Neuron (in vitro differentiated cells): ENCODE data around the gene CEP41.

ENCODE experiments used
- H2AFZ ChIP-seq: one replicate; pipeline ENCODE4 v1.6.1; 2013; ENCODE audit warnings: low read depth, mild to moderate bottlenecking, inconsistent platforms, low read length, moderate library complexity
- H3K27me3 ChIP-seq: one replicate; pipeline ENCODE4 v1.6.1; 2013; ENCODE audit warnings: low read length; ENCODE audit not compliant: insufficient read depth
- H3K36me3 ChIP-seq: one replicate; pipeline ENCODE4 v1.6.1; 2013; ENCODE audit warnings: low read length; ENCODE audit not compliant: insufficient read depth
- H3K4me1 ChIP-seq: one replicate; pipeline ENCODE4 v1.6.1; 2013; ENCODE audit warnings: low read length; ENCODE audit not compliant: insufficient read depth
- H3K4me3 ChIP-seq: 2 replicates; pipeline ENCODE4 v1.5.1; 2013; ENCODE audit warnings: mild to moderate bottlenecking, low read length, moderate library complexity
- H3K9me3 ChIP-seq: one replicate; pipeline ENCODE4 v1.6.1; 2013; ENCODE audit warnings: low read length

The CEP41 gene

DNA sequence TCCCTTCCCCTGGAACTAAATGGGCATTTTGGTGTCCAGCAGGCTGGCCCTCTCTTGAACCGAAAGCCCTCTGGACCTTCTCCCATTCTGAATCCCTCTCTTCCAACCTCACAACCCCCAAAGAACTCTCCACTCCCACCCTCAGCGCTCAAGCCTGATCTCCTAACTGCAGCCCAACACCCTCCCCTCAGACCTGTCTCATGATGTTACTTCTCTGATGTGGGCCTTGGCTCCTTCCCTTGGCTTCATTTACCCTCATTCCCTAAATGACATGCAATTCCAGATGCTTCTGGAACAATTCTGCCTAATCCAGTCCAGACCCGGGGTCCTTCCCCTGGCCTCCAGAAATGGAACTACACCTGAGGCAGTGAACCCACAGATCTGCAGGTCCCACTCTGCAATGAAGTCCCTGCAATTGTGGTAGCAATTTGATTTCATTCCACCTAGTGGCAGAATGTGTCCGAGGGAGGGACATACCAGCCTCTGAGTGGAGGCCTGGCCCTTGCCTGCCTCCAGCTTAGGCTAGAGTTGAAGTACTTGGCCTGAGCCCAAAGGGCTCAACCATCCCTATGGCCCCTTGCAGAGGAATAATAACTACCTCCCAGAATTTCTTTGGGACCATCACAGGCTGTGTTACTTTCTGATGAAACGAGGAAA, 4.1 kb upstream of the CEP41 start:
- Histone ChIP-seq H3K36me3 (no peaks in the 10 kb centered on the region), H2AFZ (no peak overlapping the region), H3K27me3 (no peaks in the 10 kb centered on the region), H3K9me3 (peaks cover 13% of the 10 kb centered on the region), H3K4me1 (peaks cover 17% of the 10 kb centered on the region), H3K4me3 (no peak overlapping the region)

- H2AFZ ChIP-seq, result no peak overlapping the region
- no peak overlapping the region for H3K4me3 ChIP-seq
- peaks cover 18% of the 10 kb centered on the region for H3K9me3 ChIP-seq
- no peaks in the 10 kb centered on the region for H3K27me3 ChIP-seq
- H3K4me1 ChIP-seq, result peaks cover 20% of the 10 kb centered on the region
- no peaks in the 10 kb centered on the region for H3K36me3 ChIP-seq
Measured at GRCh38 chr7:130444234-130444633, 3.4 kb upstream of the CEP41 start.

DNA sequence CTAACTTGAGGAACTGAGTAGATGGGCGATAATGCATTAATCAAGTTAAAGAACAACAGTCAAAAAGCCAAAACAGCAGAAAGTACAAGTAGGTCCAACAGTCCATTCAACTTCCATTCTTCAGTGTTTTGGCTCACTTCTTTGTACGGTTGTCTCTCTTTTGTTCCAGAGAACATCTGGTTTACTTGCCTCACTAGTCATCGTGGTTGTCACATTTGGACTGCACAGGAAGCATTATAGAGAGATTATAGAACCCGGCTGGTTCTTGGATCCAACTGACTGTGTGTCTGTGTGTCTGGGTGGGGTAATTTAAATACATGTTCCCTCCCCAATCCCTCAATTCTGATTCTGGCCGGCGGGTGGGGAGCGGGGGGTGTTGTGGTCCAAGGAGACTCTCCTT, 1.8 kb upstream of the CEP41 start:
- H3K4me3 ChIP-seq, result no peak overlapping the region
- no peaks in the 10 kb centered on the region for H3K36me3 ChIP-seq
- H3K4me1 ChIP-seq, result peaks cover 20% of the 10 kb centered on the region
- H3K27me3 ChIP-seq, result no peaks in the 10 kb centered on the region
- peak overlapping the region; percentile 73 for H2AFZ ChIP-seq
- peaks cover 14% of the 10 kb centered on the region for H3K9me3 ChIP-seq

DNA sequence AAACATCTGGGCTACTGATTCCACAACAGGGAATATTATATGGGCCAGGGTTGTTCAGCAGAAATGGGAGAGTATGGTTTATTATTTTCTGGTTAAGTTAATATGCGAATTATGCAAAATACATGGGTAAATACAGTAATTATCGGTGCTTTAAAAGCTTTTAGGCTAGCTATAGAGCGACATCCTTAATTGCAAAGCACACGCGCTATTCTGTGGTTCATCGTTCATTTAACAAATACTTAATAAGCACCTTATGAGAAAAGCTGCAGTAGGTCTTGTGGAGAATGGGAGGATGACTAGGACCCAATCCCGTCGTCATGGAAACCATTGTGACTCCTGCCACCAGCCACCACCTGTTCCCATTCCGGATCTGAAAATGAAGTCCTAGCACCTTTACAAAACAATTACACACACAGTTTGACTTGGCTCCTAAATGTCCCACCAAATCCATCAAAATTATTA, 623 bp upstream of the CEP41 start:
- H3K9me3 ChIP-seq, result peaks cover 12% of the 10 kb centered on the region

GRCh38 chr7:130436253-130436652, 4.6 kb downstream of the CEP41 start:
- H3K27me3 ChIP-seq, result no peaks in the 10 kb centered on the region
- H3K4me1 ChIP-seq, result peaks cover 24% of the 10 kb centered on the region
- H3K36me3 ChIP-seq, result no peaks in the 10 kb centered on the region
- H3K9me3 ChIP-seq, result peaks cover 9% of the 10 kb centered on the region
- H3K4me3 ChIP-seq, result no peak overlapping the region
- no peak overlapping the region for H2AFZ ChIP-seq

More for the DNA sequence above, 623 bp upstream of the CEP41 start:
- Histone ChIP-seq H3K4me3 (peak overlapping the region; percentile 47), H3K36me3 (no peaks in the 10 kb centered on the region), H3K27me3 (no peaks in the 10 kb centered on the region), H2AFZ (peak overlapping the region; percentile 73), H3K4me1 (peaks cover 20% of the 10 kb centered on the region)

GRCh38 chr7:130435311-130435854, 5.4 kb downstream of the CEP41 start:
- H2AFZ ChIP-seq, result no peak overlapping the region
- peaks cover 30% of the 10 kb centered on the region for H3K4me1 ChIP-seq
- H3K27me3 ChIP-seq, result no peaks in the 10 kb centered on the region

DNA sequence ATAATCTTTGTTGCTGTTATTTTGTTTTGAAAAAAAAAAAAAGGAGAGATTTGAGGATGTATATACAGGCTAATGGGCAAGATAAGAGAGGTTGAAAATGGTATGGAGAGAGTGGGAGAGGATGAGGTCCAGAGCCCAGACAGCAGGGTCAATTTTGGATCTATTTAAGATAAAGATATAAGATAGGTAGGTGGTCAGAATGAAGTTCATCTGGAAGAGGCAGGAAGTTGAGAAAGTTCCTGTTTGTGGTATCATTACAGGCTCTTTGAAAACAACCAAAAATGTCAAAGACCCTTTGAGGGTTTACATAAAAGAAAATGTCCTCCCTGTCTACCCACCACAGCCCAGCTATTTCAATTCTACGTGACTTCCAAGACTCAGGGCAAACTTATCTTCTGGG, 7.5 kb downstream of the CEP41 start:
- Histone ChIP-seq H3K4me3 (no peak overlapping the region), H3K4me1 (peaks cover 28% of the 10 kb centered on the region), H3K27me3 (no peaks in the 10 kb centered on the region)

More at GRCh38 chr7:130435311-130435854, 5.4 kb downstream of the CEP41 start:
- Histone ChIP-seq H3K36me3 (no peaks in the 10 kb centered on the region), H3K4me3 (no peak overlapping the region), H3K9me3 (peaks cover 8% of the 10 kb centered on the region)

GRCh38 chr7:130432886-130433285, 7.9 kb downstream of the CEP41 start:
- Histone ChIP-seq H3K36me3 (no peaks in the 10 kb centered on the region), H2AFZ (no peak overlapping the region), H3K9me3 (peaks cover 2% of the 10 kb centered on the region)

More for the DNA sequence above, 7.5 kb downstream of the CEP41 start:
- Histone ChIP-seq H2AFZ (no peak overlapping the region), H3K9me3 (peaks cover 2% of the 10 kb centered on the region), H3K36me3 (no peaks in the 10 kb centered on the region)

GRCh38 chr7:130430841-130431666, 9.8 kb downstream of the CEP41 start:
- Histone ChIP-seq H2AFZ (no peak overlapping the region), H3K27me3 (no peaks in the 10 kb centered on the region), H3K4me1 (peaks cover 28% of the 10 kb centered on the region), H3K4me3 (no peak overlapping the region), H3K9me3 (no peaks in the 10 kb centered on the region), H3K36me3 (peaks cover 3% of the 10 kb centered on the region)

More at GRCh38 chr7:130432886-130433285, 7.9 kb downstream of the CEP41 start:
- H3K4me3 ChIP-seq, result no peak overlapping the region
- H3K27me3 ChIP-seq, result no peaks in the 10 kb centered on the region
- H3K4me1 ChIP-seq, result peaks cover 28% of the 10 kb centered on the region

DNA sequence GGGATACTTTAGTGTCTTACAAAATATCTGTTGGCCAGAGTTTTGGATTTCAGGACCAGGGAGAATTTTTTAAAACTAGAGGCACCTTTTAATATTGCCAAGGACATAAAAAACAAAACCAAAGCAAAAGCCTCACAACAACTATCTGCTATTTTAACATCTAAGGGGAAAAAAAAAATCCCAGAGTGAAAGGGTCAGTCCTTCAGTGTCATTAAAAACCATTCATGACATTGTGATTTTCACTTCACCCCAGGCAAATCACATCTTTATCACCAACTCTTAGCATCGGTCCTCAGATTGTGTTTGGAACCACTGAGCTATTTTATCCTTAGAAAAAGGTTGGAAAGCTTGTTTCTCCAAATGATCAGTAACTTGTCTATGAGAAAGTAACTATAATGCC, 10.7 kb downstream of the CEP41 start:
- H3K4me3 ChIP-seq, result no peak overlapping the region
- peaks cover 4% of the 10 kb centered on the region for H3K36me3 ChIP-seq

DNA sequence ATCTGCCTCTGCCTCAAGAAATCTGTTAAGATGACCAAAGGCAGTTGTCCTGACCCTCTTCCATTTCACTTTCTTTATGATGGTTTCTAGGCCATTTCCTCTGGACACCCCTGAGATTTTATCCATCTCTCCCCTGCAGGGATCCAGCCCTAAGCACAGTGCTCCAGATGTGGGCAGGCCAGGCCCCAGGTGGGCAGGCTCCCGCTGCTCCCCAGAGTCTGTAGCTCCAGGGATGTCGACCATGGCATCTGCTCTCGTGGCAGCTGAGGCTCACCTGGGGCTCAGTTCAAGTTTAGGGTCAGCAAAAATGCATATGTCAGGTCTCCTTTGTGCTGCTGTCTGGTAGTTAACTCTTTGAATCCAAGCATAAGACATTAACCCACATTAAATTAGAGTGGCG, 11.8 kb downstream of the CEP41 start:
- peaks cover 28% of the 10 kb centered on the region for H3K4me1 ChIP-seq
- H3K9me3 ChIP-seq, result no peaks in the 10 kb centered on the region
- H3K27me3 ChIP-seq, result no peaks in the 10 kb centered on the region
- H2AFZ ChIP-seq, result no peak overlapping the region
- H3K4me3 ChIP-seq, result no peak overlapping the region
- peaks cover 7% of the 10 kb centered on the region for H3K36me3 ChIP-seq

More for the DNA sequence above, 10.7 kb downstream of the CEP41 start:
- Histone ChIP-seq H2AFZ (no peak overlapping the region), H3K27me3 (no peaks in the 10 kb centered on the region), H3K4me1 (peaks cover 28% of the 10 kb centered on the region), H3K9me3 (no peaks in the 10 kb centered on the region)

- peaks cover 7% of the 10 kb centered on the region for H3K36me3 ChIP-seq
- no peaks in the 10 kb centered on the region for H3K9me3 ChIP-seq
- no peaks in the 10 kb centered on the region for H3K27me3 ChIP-seq
- H2AFZ ChIP-seq, result no peak overlapping the region
- H3K4me1 ChIP-seq, result peaks cover 25% of the 10 kb centered on the region
- no peak overlapping the region for H3K4me3 ChIP-seq
Measured at GRCh38 chr7:130426564-130426963, 14.3 kb downstream of the CEP41 start.

DNA sequence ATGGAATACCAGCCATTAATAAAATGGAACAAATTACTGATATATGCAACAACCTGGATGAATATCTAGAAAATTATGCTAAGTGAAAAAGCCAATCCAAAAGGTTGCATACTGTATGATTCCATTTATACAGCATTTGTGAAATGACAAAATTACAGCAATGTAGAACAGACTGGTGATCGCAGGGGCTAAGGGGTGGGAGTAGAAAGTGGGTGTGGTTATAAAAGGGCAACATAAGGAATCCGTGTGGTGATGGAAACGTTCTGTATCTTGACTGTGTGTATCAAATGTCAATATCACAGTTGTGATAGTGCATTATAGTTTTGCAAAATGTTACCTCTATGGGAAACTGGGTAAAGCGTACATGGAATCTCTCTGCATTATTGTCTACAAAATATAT, 15.0 kb downstream of the CEP41 start:
- no peaks in the 10 kb centered on the region for H3K27me3 ChIP-seq
- peaks cover 7% of the 10 kb centered on the region for H3K36me3 ChIP-seq
- H3K4me1 ChIP-seq, result peaks cover 25% of the 10 kb centered on the region
- no peak overlapping the region for H2AFZ ChIP-seq
- H3K4me3 ChIP-seq, result no peak overlapping the region
- no peaks in the 10 kb centered on the region for H3K9me3 ChIP-seq
